Cardiac fibroblast (primary cell): ENCODE measurements around the gene ATRX.
A peak's percentile ranks its signal among the peaks of the same experiment; 100 is the strongest.

Source experiments
- DNase-seq, 2 donors: peaks; one replicate each; pipeline versions ENCODE4 v3.0.0 to v3.0.0-alpha.2; 2010; ENCODE audit warnings: low read depth in 2 of 2
- H3K4me3 ChIP-seq, 2 donors: replicated peaks in 1 of 2; 1 replicate in 1 of 2; 2 replicates in 1 of 2; pipeline ENCODE4 v1.5.1; 2011; ENCODE audit warnings: low read depth in 2 of 2, low read length in 2 of 2, mild to moderate bottlenecking in 2 of 2, moderate library complexity in 1 of 2
- TF ChIP-seq, protein P1 (sequence below): IDR thresholded peaks from one replicate; pipeline ENCODE4 v1.5.1; 2011; ENCODE audit warnings: low read depth, mild to moderate bottlenecking, low read length, inconsistent platforms

ATRX gene

DNA sequence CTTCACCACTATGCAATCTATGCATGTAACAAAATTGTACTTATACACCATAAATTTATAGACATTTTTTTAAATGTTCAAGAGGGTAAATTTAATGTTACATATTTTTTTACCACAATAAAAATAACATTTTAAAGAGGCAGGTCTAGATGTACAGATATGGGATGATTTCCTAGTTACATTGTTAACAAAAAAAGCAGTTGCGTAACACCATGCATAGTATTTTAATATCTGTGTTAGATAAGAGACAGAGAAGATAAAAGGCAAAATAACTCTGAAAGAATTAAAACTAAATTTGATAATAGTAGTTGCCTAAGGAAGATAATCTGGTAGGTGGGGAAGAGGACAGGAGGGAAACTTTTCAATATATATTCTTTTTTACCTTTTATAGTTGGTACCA is 9.1 kb upstream of the ATRX start:
- no peak for DNase-seq
- H3K4me3 ChIP-seq: no peak overlapping the region
- TF ChIP-seq, protein P1, sequence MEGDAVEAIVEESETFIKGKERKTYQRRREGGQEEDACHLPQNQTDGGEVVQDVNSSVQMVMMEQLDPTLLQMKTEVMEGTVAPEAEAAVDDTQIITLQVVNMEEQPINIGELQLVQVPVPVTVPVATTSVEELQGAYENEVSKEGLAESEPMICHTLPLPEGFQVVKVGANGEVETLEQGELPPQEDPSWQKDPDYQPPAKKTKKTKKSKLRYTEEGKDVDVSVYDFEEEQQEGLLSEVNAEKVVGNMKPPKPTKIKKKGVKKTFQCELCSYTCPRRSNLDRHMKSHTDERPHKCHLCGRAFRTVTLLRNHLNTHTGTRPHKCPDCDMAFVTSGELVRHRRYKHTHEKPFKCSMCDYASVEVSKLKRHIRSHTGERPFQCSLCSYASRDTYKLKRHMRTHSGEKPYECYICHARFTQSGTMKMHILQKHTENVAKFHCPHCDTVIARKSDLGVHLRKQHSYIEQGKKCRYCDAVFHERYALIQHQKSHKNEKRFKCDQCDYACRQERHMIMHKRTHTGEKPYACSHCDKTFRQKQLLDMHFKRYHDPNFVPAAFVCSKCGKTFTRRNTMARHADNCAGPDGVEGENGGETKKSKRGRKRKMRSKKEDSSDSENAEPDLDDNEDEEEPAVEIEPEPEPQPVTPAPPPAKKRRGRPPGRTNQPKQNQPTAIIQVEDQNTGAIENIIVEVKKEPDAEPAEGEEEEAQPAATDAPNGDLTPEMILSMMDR: no peak

DNA sequence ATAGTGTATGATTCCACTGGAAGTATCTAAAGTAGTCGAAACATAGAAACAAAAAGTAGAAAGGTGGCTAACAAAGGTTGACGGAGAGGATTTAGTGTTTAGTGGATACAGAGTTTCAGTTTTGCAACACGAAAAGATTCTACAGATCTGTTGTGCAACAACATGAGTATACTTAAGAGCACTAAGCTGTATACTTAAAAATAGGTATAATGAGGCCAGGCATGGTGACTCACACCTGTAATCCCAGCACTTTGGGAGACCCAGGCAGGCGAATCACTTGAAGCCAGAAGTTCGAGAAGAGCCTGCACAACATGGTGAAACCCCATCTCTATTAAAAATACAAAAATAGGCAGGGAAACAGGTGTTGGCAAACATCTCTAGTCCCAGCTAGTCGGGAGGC is 7.9 kb upstream of the ATRX start:
- TF ChIP-seq, protein P1: no peak
- no peak overlapping the region for H3K4me3 ChIP-seq
- DNase-seq: no peak

DNA sequence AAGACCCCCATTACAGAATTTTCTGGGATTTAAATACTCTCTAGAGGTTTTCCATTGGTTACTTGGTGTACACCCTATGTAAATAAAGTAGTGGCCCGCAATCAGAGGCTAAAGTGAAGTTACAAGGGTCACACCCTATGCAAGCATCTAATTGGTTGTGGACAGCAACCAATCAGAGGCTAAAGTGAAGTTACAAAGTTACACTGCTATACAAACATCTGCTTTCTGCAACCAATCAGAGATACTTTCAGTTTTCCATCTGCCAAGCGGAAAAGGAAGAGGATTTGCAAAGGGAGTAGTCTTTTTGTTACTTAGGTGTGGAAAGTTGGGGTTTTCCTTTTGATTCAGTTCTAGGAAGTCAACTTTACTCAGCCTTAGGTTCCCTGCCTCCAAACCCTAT is 2.0 kb upstream of the ATRX start:
- peak; percentile 24 to 51 for DNase-seq
- H3K4me3 ChIP-seq: no peak overlapping the region
- TF ChIP-seq, protein P1: no peak

DNA sequence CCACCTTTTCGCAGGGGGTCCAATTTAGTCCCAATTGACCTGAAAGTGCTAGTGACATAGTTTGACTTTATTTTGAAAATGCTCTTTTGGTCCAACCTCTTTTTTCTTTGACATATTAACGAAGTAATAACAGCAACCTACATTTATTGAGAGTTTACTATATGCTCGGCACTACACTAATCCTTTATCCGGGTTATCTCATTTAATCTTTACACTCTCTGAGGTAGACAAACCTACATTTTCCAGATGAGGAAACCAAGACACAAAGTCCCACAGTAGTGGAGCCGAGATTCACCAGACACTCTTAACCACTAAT is 307 bp upstream of the ATRX start:
- peak overlapping the region; percentile 67 to 70 for H3K4me3 ChIP-seq
- DNase-seq: no peak
- TF ChIP-seq, protein P1: no peak

DNA sequence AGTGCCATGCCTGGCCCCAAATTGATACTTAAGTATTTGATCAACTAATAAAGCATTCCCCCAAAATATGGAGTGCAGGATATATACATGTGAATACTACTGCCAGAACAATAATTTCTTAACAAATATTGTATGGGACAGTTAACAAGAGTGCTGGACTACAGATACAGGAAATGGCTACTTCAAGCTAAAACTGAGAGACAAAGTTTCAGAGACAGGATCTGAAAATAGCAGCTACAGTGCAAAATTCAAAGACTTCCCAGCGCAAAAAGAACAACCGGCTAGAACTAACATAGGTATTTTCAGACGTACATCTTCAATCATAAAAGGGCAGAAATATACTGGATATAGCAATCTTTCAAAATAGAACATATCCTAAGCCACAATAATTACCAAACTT is 6.3 kb downstream of the ATRX start:
- no peak for DNase-seq
- TF ChIP-seq, protein P1: no peak
- no peak overlapping the region for H3K4me3 ChIP-seq

DNA sequence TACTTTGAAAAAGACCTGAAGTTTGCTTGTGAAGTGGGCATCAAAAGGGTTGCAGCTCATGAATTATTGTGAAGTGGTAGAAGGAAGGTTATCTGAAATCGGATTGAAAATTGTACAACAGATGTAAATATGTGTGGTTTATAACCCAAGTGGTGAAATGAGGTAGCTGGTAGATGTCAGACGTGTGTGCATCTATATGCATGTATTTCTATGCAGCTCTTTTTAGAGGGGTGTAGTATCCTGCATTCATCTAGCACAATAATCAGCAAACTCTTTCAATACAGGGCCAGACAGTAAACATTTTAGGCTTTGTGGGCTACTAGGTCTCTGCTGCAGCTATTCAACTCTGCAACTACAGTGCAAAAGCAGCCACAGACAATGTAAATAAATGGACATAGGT is 9.4 kb downstream of the ATRX start:
- DNase-seq: no peak
- TF ChIP-seq, protein P1: no peak
- no peak overlapping the region for H3K4me3 ChIP-seq

DNA sequence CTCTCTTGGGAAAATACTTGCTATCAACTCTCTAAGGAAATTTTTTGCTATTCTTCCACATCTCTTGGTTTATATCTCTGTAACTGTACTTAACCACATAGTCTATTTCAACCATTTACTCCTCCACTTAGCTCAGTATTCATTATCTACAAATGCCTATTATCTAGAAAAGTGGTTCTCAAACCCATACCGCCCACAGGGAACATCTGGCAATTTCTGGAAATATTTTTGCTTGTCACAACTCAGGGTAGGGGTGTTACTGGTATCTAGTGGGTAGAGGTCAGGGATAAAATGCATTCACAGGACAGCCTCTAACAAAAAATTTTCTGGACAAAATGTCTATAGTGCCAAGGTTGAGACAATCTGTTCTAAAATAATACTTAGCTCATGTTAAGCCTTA is 14.4 kb downstream of the ATRX start:
- H3K4me3 ChIP-seq: no peak overlapping the region
- peak in 1 of 2 donors; percentile 29 for DNase-seq
- TF ChIP-seq, protein P1: no peak
